ENCODE results near the gene KMT2B. TPM values are rescaled to one million over a fixed set of nuclear protein-coding genes. Genes with fewer than 3 reads are reported as not detected.

Gene KMT2B
- total and polyA plus RNA-seq, 9 of the 15 experiments (the other 6 are each of a cell fraction or from before 2014, with no cell fraction given): 0.63 to 43.9 (median 8.1) TPM

DNA sequence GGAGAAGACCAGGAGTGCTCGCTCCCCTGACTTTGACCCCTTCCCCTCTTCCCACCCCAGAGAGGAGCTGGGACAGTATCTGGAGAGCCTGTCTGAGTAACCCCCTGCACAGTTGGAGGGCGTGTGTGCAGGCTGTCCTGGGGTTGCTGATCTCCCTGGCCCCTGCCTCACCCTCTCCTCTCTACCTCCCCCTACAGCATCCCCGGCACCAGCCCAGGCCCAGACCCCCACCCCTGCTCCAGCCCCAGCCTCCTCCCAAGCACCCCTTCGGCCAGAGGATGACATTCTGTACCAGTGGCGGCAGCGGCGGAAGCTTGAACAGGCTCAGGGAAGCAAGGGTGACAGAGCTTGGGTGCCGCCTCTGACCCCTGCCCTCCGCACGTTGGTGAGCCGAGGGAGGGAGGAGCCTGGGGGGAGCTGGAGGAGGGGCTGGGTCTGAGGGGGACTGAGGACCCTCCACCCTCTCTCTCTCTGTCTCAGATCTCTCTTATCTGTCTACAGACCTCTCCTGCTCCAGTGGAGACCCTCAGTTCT lies 48.8 kb downstream of the KMT2B start:
- no TSS peak for BruUV-seq (replicated peaks)
- H3K4me3 ChIP-seq: no peak overlapping the region
- WGBS (ENCODE audit: insufficient coverage, low coverage, missing lambda C conversion rate): 76% methylated on average over 5 of the region's 11 CpGs
- peak; percentile 38 for ATAC-seq
- peak overlapping the region in 1 of 2 experiments; percentile 26; a peak in 1 of 4 replicates for H3K9ac ChIP-seq (ENCODE audit: insufficient read depth in 1 of 2, low read depth in 2 of 2, low read length in 2 of 2)
- H3K27me3 ChIP-seq (ENCODE audit: control insufficient read depth in 2 of 2, insufficient read depth in 2 of 2, low read length in 2 of 2): no peaks in the 10 kb centered on the region
- H3K9me3 ChIP-seq (replicated peaks; ENCODE audit: control insufficient read depth, insufficient read depth, low read depth, low read length): no peaks in the 10 kb centered on the region
- H4K20me1 ChIP-seq (replicated peaks; ENCODE audit: control insufficient read depth, insufficient read depth, low read length): no peaks in the 10 kb centered on the region
- TF ChIP-seq, protein P1, sequence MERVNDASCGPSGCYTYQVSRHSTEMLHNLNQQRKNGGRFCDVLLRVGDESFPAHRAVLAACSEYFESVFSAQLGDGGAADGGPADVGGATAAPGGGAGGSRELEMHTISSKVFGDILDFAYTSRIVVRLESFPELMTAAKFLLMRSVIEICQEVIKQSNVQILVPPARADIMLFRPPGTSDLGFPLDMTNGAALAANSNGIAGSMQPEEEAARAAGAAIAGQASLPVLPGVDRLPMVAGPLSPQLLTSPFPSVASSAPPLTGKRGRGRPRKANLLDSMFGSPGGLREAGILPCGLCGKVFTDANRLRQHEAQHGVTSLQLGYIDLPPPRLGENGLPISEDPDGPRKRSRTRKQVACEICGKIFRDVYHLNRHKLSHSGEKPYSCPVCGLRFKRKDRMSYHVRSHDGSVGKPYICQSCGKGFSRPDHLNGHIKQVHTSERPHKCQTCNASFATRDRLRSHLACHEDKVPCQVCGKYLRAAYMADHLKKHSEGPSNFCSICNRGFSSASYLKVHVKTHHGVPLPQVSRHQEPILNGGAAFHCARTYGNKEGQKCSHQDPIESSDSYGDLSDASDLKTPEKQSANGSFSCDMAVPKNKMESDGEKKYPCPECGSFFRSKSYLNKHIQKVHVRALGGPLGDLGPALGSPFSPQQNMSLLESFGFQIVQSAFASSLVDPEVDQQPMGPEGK (CRISPR knock-in tag; IDR thresholded peaks at IDR 0.05; ENCODE audit: borderline replicate concordance): no peak
- intact Hi-C loops (cut with micrococcal nuclease): no loop called here
- in situ Hi-C loops (cut with MboI): no loop called here
- no peak overlapping the region for H2AFZ ChIP-seq (ENCODE audit: low read depth, low read length)
- peaks cover 0 to 19% of the 10 kb centered on the region in 2 experiments; a peak in 2 of 5 replicates for H3K4me1 ChIP-seq (replicated peaks in 1 of 2; ENCODE audit: control insufficient read depth in 2 of 2, insufficient read depth in 2 of 2, low read length in 2 of 2)
- H3K9me1 ChIP-seq (ENCODE audit: control insufficient read depth, insufficient read depth, low read length): no peaks in the 10 kb centered on the region
- no peak for FAIRE-seq
- ChIA-PET POLR2A (interaction anchor here (0.7 to 1.2 kb wide), 2 partner anchors 22 to 213 kb away, joined by 3 read pairs; no protein-coding TSS in a partner anchor), CTCF (ENCODE audit: low intra/inter-chr PET ratio) (no interaction called here)
- H3K4me2 ChIP-seq (ENCODE audit: insufficient read depth, low read length): no peak overlapping the region
- no peak overlapping the region for H3K27ac ChIP-seq (ENCODE audit: extremely low read depth, low read depth, low read length)
- H3K36me3 ChIP-seq (ENCODE audit: control insufficient read depth, insufficient read depth, low read length): peaks cover 44% of the 10 kb centered on the region; the same call in 1 of the 3 replicates
- H3K79me2 ChIP-seq (ENCODE audit: control insufficient read depth, insufficient read depth, low read length): no peaks in the 10 kb centered on the region
- no peak for DNase-seq (ENCODE audit: extremely low read depth in 1 of 4, low spot score in 3 of 4)

Measured in K562 (cell line).